CD4-positive, alpha-beta memory T cell (primary cell): Measurements from ENCODE around the gene SPDYE5. TPM values are rescaled to one million over a fixed set of nuclear protein-coding genes. Genes with fewer than 3 reads are reported as not detected.
"Not testable (repeated sequence)": the region's sequence is repeated elsewhere in the genome, so short reads cannot be mapped to it uniquely, and the experiment has no call there.

Experiments used
- CTCF ChIA-PET: fragments of 350-600 bp; sonication (Branson Sonifier 250); formaldehyde crosslinking; loops from one replicate; lab custom pipeline; 2021; ENCODE audit warnings: inconsistent platforms; ENCODE audit not compliant: partially characterized antibody; lab: Charles Lee
- POLR2A ChIA-PET: fragments of 350-600 bp; sonication (Branson Sonifier 250); formaldehyde crosslinking; loops from one replicate; lab custom pipeline; 2021; ENCODE audit not compliant: partially characterized antibody; lab: Charles Lee
- DNase-seq, 5 donors: peaks; one replicate each; pipeline versions ENCODE4 v3.0.0 to v3.0.0-alpha.2; 2020 to 2022; ENCODE audit warnings: mixed read lengths in 1 of 5
- H3K27ac ChIP-seq: one replicate; pipeline ENCODE4 v1.7.0; 2013; ENCODE audit warnings: low read depth, low read length
- H3K27me3 ChIP-seq: 2 replicates; pipeline ENCODE4 v1.7.0; 2013; ENCODE audit warnings: mild to moderate bottlenecking, low read length, moderate library complexity; ENCODE audit not compliant: insufficient read depth
- H3K36me3 ChIP-seq: 2 replicates; pipeline ENCODE4 v1.7.0; 2013; ENCODE audit warnings: mild to moderate bottlenecking, low read length, moderate library complexity; ENCODE audit not compliant: insufficient read depth
- H3K4me1 ChIP-seq: 2 replicates; pipeline ENCODE4 v1.7.0; 2013; ENCODE audit warnings: mild to moderate bottlenecking, low read length, moderate library complexity; ENCODE audit not compliant: insufficient read depth
- H3K4me3 ChIP-seq, 2 donors: one replicate each; pipeline ENCODE4 v1.7.0; 2013; ENCODE audit warnings: low read length in 2 of 2, mild to moderate bottlenecking in 1 of 2
- H3K9me3 ChIP-seq, 2 donors: one replicate each; pipeline ENCODE4 v1.7.0; 2013; ENCODE audit warnings: low read length in 2 of 2, control low read depth in 1 of 2; ENCODE audit not compliant: control insufficient read depth in 1 of 2
- H3K27ac Mint-ChIP-seq, 7 donors: one replicate each; pipeline ENCODE4 v1.8.0; 2020 to 2021; ENCODE audit warnings: mixed read lengths in 7 of 7, mild to moderate bottlenecking in 6 of 7, inconsistent platforms in 3 of 7, moderate library complexity in 3 of 7
- H3K27me3 Mint-ChIP-seq, 2 donors: one replicate each; pipeline ENCODE4 v1.8.0; 2020 to 2021; ENCODE audit warnings: mixed read lengths in 2 of 2
- H3K36me3 Mint-ChIP-seq, 2 donors: one replicate each; pipeline ENCODE4 v1.8.0; 2020 to 2021; ENCODE audit warnings: mixed read lengths in 2 of 2, inconsistent platforms in 1 of 2, mild to moderate bottlenecking in 1 of 2
- H3K4me1 Mint-ChIP-seq, 4 donors: one replicate each; pipeline ENCODE4 v1.8.0; 2020 to 2021; ENCODE audit warnings: mixed read lengths in 4 of 4, mild to moderate bottlenecking in 1 of 4
- H3K4me3 Mint-ChIP-seq, 8 donors: one replicate each; pipeline ENCODE4 v1.8.0; 2020 to 2021; ENCODE audit warnings: mixed read lengths in 8 of 8, mild to moderate bottlenecking in 7 of 8, moderate library complexity in 6 of 8, inconsistent platforms in 3 of 8
- H3K9me3 Mint-ChIP-seq, 8 donors: one replicate each; pipeline ENCODE4 v1.8.0; 2020 to 2021; ENCODE audit warnings: mixed read lengths in 8 of 8, mild to moderate bottlenecking in 5 of 8, inconsistent platforms in 3 of 8, moderate library complexity in 1 of 8
- intact Hi-C: fragments of 100-400 bp; cut with micrococcal nuclease; formaldehyde crosslinking; loops from one replicate; pipeline ENCODE4 v1.15.1; 2023
- polyA plus RNA-seq, 2 donors: library from polyadenylated mRNA; unstranded; fragments of 300-500 nt; fragmentation: Illumina TruSeq; gene quantifications; one replicate each; pipeline ENCODE4 v1.2.3, GENCODE V29; 2021
- total RNA-seq, 2 experiments: library from RNA; stranded (reverse); gene quantifications; one replicate each; pipeline ENCODE4 v1.2.3, GENCODE V29; 2021

The SPDYE5 gene
- total and polyA plus RNA-seq, 4 experiments from 2014 or later, result 0.29 to 0.56 TPM; not detected in 2

GRCh38 chr7:75470166-75470565 lies 22.0 kb upstream of the SPDYE5 start:
- CTCF ChIA-PET, intact Hi-C loops, H3K27ac Mint-ChIP-seq: not testable (repeated sequence)

DNA sequence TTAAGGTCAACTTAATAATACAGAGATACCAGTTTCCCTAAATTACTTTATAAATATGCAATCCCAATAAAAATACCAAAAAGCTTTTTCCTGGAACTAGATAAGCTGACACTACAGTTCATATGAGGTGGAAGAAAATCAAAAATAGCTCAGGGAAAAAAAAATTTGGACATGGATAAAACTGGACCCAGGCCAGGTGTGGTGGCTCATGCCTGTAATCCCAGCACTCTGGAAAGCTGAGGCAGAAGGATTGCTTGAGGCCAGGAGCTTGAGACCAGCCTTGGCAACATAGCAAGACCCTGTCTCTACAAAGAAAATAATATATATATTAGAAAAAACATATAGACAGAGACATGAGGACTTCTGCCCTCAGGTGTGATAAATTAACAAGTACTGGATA lies 14.7 kb upstream of the SPDYE5 start:
- intact Hi-C loops, H3K27ac Mint-ChIP-seq, CTCF ChIA-PET: not testable (repeated sequence)

More at GRCh38 chr7:75470166-75470565, 22.0 kb upstream of the SPDYE5 start:
- H3K4me3 Mint-ChIP-seq, H3K36me3 ChIP-seq, DNase-seq, H3K4me3 ChIP-seq, H3K4me1 ChIP-seq, H3K4me1 Mint-ChIP-seq, H3K27ac ChIP-seq, POLR2A ChIA-PET, H3K27me3 ChIP-seq, H3K9me3 ChIP-seq, H3K27me3 Mint-ChIP-seq, H3K9me3 Mint-ChIP-seq: not testable (repeated sequence)
- H3K36me3 Mint-ChIP-seq, result peaks cover 25 to 31% of the 10 kb centered on the region in 2 donors

GRCh38 chr7:75480313-75480712 lies 11.8 kb upstream of the SPDYE5 start:
- H3K4me1 ChIP-seq, H3K27ac Mint-ChIP-seq, H3K36me3 Mint-ChIP-seq, intact Hi-C loops, H3K9me3 Mint-ChIP-seq, H3K4me3 ChIP-seq, DNase-seq, H3K9me3 ChIP-seq, H3K4me3 Mint-ChIP-seq, H3K27ac ChIP-seq, H3K27me3 Mint-ChIP-seq, H3K36me3 ChIP-seq, POLR2A ChIA-PET, H3K27me3 ChIP-seq, CTCF ChIA-PET: not testable (repeated sequence)
- peaks cover 5 to 14% (median 8%) of the 10 kb centered on the region in 4 donors for H3K4me1 Mint-ChIP-seq

More for the DNA sequence above, 14.7 kb upstream of the SPDYE5 start:
- H3K9me3 Mint-ChIP-seq, H3K4me1 Mint-ChIP-seq, POLR2A ChIA-PET, H3K4me1 ChIP-seq, H3K27me3 Mint-ChIP-seq, H3K27me3 ChIP-seq, H3K4me3 ChIP-seq, H3K9me3 ChIP-seq, DNase-seq, H3K4me3 Mint-ChIP-seq, H3K27ac ChIP-seq, H3K36me3 ChIP-seq: not testable (repeated sequence)
- peaks cover 8 to 13% of the 10 kb centered on the region in 2 donors for H3K36me3 Mint-ChIP-seq

GRCh38 chr7:75485355-75485978 lies 6.7 kb upstream of the SPDYE5 start:
- H3K27me3 ChIP-seq, H3K27me3 Mint-ChIP-seq, POLR2A ChIA-PET, CTCF ChIA-PET, H3K36me3 Mint-ChIP-seq, H3K9me3 Mint-ChIP-seq, H3K36me3 ChIP-seq, H3K4me1 ChIP-seq, DNase-seq, H3K9me3 ChIP-seq: not testable (repeated sequence)
- peak overlapping the region in 1 of 2 donors; percentile 75 for H3K4me3 ChIP-seq
- intact Hi-C loops, result loop anchor here (5.0 kb wide), 1 partner anchor 42 kb away; no protein-coding TSS in a partner anchor
- H3K27ac Mint-ChIP-seq, result peak overlapping the region; percentile 64 to 91 (median 82)
- peak overlapping the region; percentile 86 to 93 (median 91) for H3K4me3 Mint-ChIP-seq
- H3K27ac ChIP-seq, result peak overlapping the region; percentile 70
- peaks cover 6 to 23% (median 8%) of the 10 kb centered on the region in 4 donors for H3K4me1 Mint-ChIP-seq

DNA sequence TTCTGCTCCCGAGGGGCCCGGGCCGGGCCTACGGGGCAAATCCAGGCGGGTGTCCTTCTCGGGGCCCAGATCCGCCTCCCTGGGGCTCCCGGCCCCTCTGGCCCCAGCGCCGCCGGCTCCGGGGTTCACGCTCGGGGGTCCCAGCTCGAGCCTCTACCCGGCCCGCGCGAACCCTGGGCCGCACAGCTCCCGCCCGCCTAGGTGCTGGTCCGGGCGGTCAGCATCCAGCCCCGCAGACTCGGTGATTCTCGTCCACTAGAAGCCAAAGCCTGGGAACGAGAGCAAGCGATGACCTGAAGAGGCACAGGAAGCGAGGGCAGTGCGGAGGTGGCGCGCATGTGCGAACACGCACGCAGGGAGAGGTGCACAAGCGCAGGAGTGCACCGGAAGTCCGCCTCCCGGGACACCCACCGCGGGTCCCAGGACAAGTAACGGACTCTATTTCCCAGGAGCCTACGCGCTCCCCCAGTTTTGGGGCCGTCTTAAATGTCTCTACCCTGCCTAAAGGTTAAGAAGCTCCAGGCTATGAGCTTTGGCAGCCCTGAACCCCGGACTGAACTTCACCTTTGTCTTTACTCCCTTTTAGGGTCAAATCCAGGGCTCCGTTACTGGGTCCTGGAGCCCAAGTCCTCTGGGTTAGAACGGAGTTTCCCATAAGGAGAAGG lies 6.0 kb upstream of the SPDYE5 start, which contains the start of gene POM121C:
POM121C (minus strand) TSS at position 321 of the 665 bp plus-strand sequence. CDS start 44,803 bp downstream, outside the sequence.
- intact Hi-C loops, result loop anchor here (5.0 kb wide), 1 partner anchor 41 kb away; no protein-coding TSS in a partner anchor
- H3K36me3 ChIP-seq, H3K9me3 Mint-ChIP-seq, CTCF ChIA-PET, H3K27me3 ChIP-seq, H3K9me3 ChIP-seq, H3K4me1 ChIP-seq, H3K36me3 Mint-ChIP-seq, H3K27me3 Mint-ChIP-seq: not testable (repeated sequence)
- H3K27ac ChIP-seq, result peak within 1 kb of the TSS; percentile 70
- Mint-ChIP-seq H3K4me3 (peak within 1 kb of the TSS; percentile 86 to 93 (median 91)), H3K4me1 (peaks cover 6 to 23% (median 8%) of the 10 kb centered on the region in 4 donors), H3K27ac (peak within 1 kb of the TSS; percentile 68 to 91 (median 84))
- peak; percentile 80 to 88 (median 81) for DNase-seq
- H3K4me3 ChIP-seq, result peak within 1 kb of the TSS; percentile 30 to 75
- POLR2A ChIA-PET, result interaction anchor here (1.0 kb wide), 1 partner anchor 131 kb away, joined by 4 read pairs; no protein-coding TSS in a partner anchor

DNA sequence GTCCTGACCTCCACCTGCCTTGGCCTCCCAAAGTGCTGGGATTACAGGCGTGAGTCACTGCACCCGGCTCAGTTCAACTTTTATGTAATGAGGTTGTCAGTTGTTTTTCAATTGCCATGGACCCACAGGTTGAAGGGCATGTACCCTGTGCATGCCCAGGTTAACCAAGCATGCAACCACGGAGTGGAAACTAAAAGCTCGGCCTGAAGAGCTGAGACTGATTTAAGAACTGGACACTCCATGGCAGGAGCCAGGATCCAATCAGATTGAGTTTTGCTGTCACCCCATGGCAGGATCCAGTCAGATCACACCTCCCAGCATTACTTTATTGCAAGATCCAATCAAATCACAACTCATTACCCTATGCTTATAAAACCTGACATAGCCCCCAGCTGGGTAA lies 16.9 kb downstream of the SPDYE5 start:
- POLR2A ChIA-PET, result not testable (repeated sequence)

GRCh38 chr7:75518842-75519241 lies 26.7 kb downstream of the SPDYE5 start:
- H3K27me3 ChIP-seq, H3K9me3 ChIP-seq, H3K4me3 ChIP-seq, DNase-seq, POLR2A ChIA-PET, H3K27ac Mint-ChIP-seq, H3K4me3 Mint-ChIP-seq, H3K4me1 ChIP-seq, H3K27ac ChIP-seq, H3K27me3 Mint-ChIP-seq, intact Hi-C loops, CTCF ChIA-PET, H3K36me3 ChIP-seq: not testable (repeated sequence)
- peaks cover 0 to 11% (median 9%) of the 10 kb centered on the region in 8 donors for H3K9me3 Mint-ChIP-seq
- H3K36me3 Mint-ChIP-seq, result peaks cover 43 to 49% of the 10 kb centered on the region in 2 donors
- H3K4me1 Mint-ChIP-seq, result peaks cover 10 to 29% (median 17%) of the 10 kb centered on the region in 4 donors

More for the DNA sequence above, 16.9 kb downstream of the SPDYE5 start:
- intact Hi-C loops, H3K9me3 Mint-ChIP-seq, DNase-seq, H3K4me3 ChIP-seq, H3K4me1 ChIP-seq, H3K27ac Mint-ChIP-seq, H3K4me1 Mint-ChIP-seq, H3K27me3 Mint-ChIP-seq, H3K4me3 Mint-ChIP-seq, CTCF ChIA-PET, H3K9me3 ChIP-seq, H3K36me3 ChIP-seq, H3K27me3 ChIP-seq, H3K27ac ChIP-seq: not testable (repeated sequence)
- H3K36me3 Mint-ChIP-seq, result peaks cover 4 to 11% of the 10 kb centered on the region in 2 donors
